SK-N-SH treated with all-trans-retinoic acid at 6 μM for 48 hours (cell line): ENCODE results near the gene RREB1.

Experiments used
- ATAC-seq: fragments of 200-7000 bp; cut with Tn5 transposase; 3 replicates; pipeline ENCODE4 v1.9.1; 2020; ENCODE audit warnings: mild to moderate bottlenecking, moderate library complexity
- ARNTL ChIP-seq: fragments of 450-650 bp; formaldehyde crosslinking; IDR thresholded peaks from 2 replicates; pipeline ENCODE4 v1.5.0; 2020; ENCODE audit warnings: low read depth, mild to moderate bottlenecking, moderate library complexity, borderline replicate concordance
- BACH2 ChIP-seq: fragments of 250-450 bp; sonication (Bioruptor Pico); IDR thresholded peaks from 2 replicates; pipeline ENCODE4 v1.9.0; 2021; ENCODE audit warnings: mild to moderate bottlenecking, borderline replicate concordance
- CREB5 ChIP-seq: fragments of 250-450 bp; sonication (Bioruptor Pico); IDR thresholded peaks from 2 replicates; pipeline ENCODE4 v1.5.1; 2020; ENCODE audit warnings: low read depth, mild to moderate bottlenecking, moderate library complexity
- CSDC2 ChIP-seq: fragments of 250-450 bp; sonication (Bioruptor Pico); IDR thresholded peaks from 2 replicates; pipeline ENCODE4 v1.5.0; 2020; ENCODE audit warnings: mild to moderate bottlenecking, moderate library complexity
- ISL1 ChIP-seq: fragments of 250-450 bp; sonication (Bioruptor Pico); IDR thresholded peaks from 2 replicates; pipeline ENCODE4 v2.1.2; 2022; ENCODE audit warnings: mild to moderate bottlenecking, moderate library complexity
- OSR1 ChIP-seq: fragments of 250-450 bp; sonication (Bioruptor Pico); IDR thresholded peaks from 2 replicates; pipeline ENCODE4 v1.8.0; 2022; ENCODE audit warnings: moderate library complexity, mild to moderate bottlenecking, inconsistent platforms
- TCF4 ChIP-seq: fragments of 250-450 bp; sonication (Bioruptor Pico); IDR thresholded peaks from 2 replicates; pipeline ENCODE4 v1.8.0; 2021; ENCODE audit warnings: mild to moderate bottlenecking, moderate library complexity, borderline replicate concordance
- TOX ChIP-seq: fragments of 250-450 bp; sonication (Bioruptor Pico); IDR thresholded peaks from 2 replicates; pipeline ENCODE4 v1.8.0; 2021; ENCODE audit warnings: mild to moderate bottlenecking, moderate library complexity, borderline replicate concordance
- TSHZ2 ChIP-seq: fragments of 250-450 bp; sonication (Bioruptor Pico); IDR thresholded peaks from 2 replicates; pipeline ENCODE4 v1.5.0; 2020; ENCODE audit warnings: mild to moderate bottlenecking, moderate library complexity
- ZC3H10 ChIP-seq: fragments of 250-450 bp; sonication (Bioruptor Pico); IDR thresholded peaks from 2 replicates; pipeline ENCODE4 v1.5.1; 2021; ENCODE audit warnings: mild to moderate bottlenecking, moderate library complexity
- ZFP30 ChIP-seq: fragments of 450-650 bp; formaldehyde crosslinking; IDR thresholded peaks from 2 replicates; pipeline ENCODE4 v1.5.0; 2022; ENCODE audit warnings: mild to moderate bottlenecking, moderate library complexity
- ZNF565 ChIP-seq: fragments of 450-650 bp; formaldehyde crosslinking; conservative IDR thresholded peaks from 2 replicates; pipeline ENCODE4 v1.5.0; 2020; ENCODE audit warnings: low read depth, mild to moderate bottlenecking, moderate library complexity
- ZNF70 ChIP-seq: fragments of 450-650 bp; formaldehyde crosslinking; IDR thresholded peaks from 2 replicates; pipeline ENCODE4 v1.5.0; 2020; ENCODE audit warnings: mild to moderate bottlenecking, moderate library complexity
- ZNF8 ChIP-seq: fragments of 450-650 bp; formaldehyde crosslinking; IDR thresholded peaks from 2 replicates; pipeline ENCODE4 v1.5.0; 2020; ENCODE audit warnings: mild to moderate bottlenecking, moderate library complexity
- TF ChIP-seq, protein P1 (sequence below): fragments of 250-450 bp; sonication (Bioruptor Pico); IDR thresholded peaks from 2 replicates; pipeline ENCODE4 v1.8.0; 2021; ENCODE audit warnings: low read depth, mild to moderate bottlenecking, moderate library complexity, borderline replicate concordance
- TF ChIP-seq, protein P2 (sequence below): fragments of 250-450 bp; sonication (Bioruptor Pico); IDR thresholded peaks from 2 replicates; pipeline ENCODE4 v1.8.0; 2020; ENCODE audit warnings: mild to moderate bottlenecking, moderate library complexity, borderline replicate concordance
- TF ChIP-seq, protein P3 (sequence below): fragments of 250-450 bp; sonication (Bioruptor Pico); IDR thresholded peaks from 2 replicates; pipeline ENCODE4 v1.5.1; 2021; ENCODE audit warnings: mild to moderate bottlenecking, moderate library complexity

Gene RREB1

DNA sequence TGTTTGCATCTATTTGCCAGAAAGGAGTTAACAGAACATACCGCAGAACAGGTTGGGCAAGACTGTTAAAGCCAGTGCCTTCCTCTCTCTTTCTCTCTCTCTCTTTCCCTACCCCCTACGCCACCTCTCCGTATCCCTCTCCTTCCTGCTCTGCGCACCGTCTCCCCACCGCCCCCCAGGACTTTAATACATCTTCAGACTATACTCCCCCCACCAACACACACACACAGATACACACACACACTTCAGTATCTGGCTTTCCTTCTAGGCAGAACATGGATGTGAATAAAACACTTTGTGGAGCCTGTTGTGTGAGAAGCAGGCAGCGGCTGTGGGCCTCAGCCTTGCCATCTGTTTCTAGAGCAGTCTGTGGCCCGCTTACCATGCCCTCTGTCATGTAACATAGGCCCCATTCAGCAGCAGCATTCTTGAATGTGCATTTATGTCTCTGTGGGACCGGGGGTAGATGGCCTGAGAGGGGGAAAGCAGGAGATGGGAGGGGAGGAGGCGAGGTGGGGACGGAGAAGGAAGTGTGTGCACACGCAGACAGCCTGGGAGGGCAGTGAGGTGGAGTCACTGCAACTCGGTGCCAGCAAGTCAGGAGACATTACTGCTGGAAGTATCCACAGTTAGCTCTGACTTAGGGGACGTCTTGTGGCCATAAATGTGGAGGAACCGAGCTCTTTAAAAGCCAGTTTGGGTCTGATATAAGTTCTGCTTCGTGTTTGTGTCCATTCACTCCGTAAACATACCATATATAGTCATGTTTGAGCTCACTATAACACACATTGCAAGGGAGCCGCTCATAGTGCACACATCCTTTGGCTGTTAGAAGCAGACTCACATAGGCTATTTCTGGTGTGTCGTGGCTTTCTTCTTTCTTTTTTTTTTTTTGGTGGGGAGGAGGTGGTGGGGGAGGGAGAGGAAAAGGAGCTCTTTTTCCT, 38.4 kb downstream of the RREB1 start:
- ATAC-seq, result peak; percentile 85
- TF ChIP-seq ARNTL (CRISPR knock-in tag), result no peak
- TF ChIP-seq CREB5 (CRISPR knock-in tag), result no peak

DNA sequence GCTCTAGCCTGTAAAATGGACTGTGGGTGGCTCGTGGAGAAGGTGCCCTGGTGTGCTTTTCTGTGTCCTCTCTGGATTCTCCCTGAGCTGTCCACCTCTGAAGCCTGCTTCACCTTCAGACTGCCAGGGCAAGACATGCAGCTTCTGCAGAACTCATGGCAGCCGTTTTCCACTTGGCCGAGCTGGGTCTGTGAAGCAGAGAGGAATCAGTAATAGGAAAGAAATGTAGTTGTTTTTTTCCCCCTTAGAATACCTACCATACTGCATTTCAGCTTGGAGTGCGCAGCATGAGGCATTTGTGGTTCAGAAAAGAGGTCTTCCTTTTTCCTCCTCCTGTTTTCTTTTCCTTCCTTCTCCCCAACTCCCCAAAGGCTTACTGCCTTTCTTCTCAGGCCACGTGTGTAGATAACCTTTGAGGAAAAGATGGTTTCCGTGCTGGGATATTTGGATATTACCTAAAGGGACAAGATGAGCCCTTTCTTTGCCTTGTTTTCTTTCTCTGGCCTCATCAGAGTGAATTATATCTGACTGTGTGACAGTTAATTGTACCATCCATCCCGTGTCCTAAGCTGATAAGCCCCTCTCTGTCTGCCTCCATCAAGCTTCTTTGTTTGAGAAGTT, 39.4 kb downstream of the RREB1 start:
- peak; percentile 34 for ATAC-seq
- TF ChIP-seq, protein P1, sequence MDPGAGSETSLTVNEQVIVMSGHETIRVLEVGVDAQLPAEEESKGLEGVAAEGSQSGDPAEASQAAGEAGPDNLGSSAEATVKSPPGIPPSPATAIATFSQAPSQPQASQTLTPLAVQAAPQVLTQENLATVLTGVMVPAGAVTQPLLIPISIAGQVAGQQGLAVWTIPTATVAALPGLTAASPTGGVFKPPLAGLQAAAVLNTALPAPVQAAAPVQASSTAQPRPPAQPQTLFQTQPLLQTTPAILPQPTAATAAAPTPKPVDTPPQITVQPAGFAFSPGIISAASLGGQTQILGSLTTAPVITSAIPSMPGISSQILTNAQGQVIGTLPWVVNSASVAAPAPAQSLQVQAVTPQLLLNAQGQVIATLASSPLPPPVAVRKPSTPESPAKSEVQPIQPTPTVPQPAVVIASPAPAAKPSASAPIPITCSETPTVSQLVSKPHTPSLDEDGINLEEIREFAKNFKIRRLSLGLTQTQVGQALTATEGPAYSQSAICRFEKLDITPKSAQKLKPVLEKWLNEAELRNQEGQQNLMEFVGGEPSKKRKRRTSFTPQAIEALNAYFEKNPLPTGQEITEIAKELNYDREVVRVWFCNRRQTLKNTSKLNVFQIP, result no peak
- no peak for TF ChIP-seq ZC3H10 (CRISPR knock-in tag)
- no peak for TF ChIP-seq ZNF70
- no peak for TF ChIP-seq CREB5 (CRISPR knock-in tag)
- TF ChIP-seq, protein P2, sequence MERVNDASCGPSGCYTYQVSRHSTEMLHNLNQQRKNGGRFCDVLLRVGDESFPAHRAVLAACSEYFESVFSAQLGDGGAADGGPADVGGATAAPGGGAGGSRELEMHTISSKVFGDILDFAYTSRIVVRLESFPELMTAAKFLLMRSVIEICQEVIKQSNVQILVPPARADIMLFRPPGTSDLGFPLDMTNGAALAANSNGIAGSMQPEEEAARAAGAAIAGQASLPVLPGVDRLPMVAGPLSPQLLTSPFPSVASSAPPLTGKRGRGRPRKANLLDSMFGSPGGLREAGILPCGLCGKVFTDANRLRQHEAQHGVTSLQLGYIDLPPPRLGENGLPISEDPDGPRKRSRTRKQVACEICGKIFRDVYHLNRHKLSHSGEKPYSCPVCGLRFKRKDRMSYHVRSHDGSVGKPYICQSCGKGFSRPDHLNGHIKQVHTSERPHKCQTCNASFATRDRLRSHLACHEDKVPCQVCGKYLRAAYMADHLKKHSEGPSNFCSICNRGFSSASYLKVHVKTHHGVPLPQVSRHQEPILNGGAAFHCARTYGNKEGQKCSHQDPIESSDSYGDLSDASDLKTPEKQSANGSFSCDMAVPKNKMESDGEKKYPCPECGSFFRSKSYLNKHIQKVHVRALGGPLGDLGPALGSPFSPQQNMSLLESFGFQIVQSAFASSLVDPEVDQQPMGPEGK (CRISPR knock-in tag), result no peak
- no peak for TF ChIP-seq ZFP30 (CRISPR knock-in tag)
- TF ChIP-seq CSDC2, result no peak
- TF ChIP-seq, protein P3, sequence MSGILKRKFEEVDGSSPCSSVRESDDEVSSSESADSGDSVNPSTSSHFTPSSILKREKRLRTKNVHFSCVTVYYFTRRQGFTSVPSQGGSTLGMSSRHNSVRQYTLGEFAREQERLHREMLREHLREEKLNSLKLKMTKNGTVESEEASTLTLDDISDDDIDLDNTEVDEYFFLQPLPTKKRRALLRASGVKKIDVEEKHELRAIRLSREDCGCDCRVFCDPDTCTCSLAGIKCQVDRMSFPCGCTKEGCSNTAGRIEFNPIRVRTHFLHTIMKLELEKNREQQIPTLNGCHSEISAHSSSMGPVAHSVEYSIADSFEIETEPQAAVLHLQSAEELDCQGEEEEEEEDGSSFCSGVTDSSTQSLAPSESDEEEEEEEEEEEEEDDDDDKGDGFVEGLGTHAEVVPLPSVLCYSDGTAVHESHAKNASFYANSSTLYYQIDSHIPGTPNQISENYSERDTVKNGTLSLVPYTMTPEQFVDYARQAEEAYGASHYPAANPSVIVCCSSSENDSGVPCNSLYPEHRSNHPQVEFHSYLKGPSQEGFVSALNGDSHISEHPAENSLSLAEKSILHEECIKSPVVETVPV (CRISPR knock-in tag), result no peak
- no peak for TF ChIP-seq ZNF565 (CRISPR knock-in tag)
- no peak for TF ChIP-seq ZNF8
- TF ChIP-seq OSR1 (CRISPR knock-in tag), result no peak
- no peak for TF ChIP-seq BACH2

- no peak for ATAC-seq
- no peak for TF ChIP-seq CREB5 (CRISPR knock-in tag)
- TF ChIP-seq TCF4, result no peak
- TF ChIP-seq TOX (CRISPR knock-in tag), result no peak
- no peak for TF ChIP-seq ZNF70
- no peak for TF ChIP-seq ARNTL (CRISPR knock-in tag)
- no peak for TF ChIP-seq ISL1
- TF ChIP-seq ZNF565 (CRISPR knock-in tag), result no peak
- TF ChIP-seq BACH2, result no peak
- TF ChIP-seq ZFP30 (CRISPR knock-in tag), result no peak
- no peak for TF ChIP-seq OSR1 (CRISPR knock-in tag)
- TF ChIP-seq TSHZ2 (CRISPR knock-in tag), result no peak
These were observed 40.5 kb downstream of the RREB1 start for GRCh38 chr6:7148100-7148822.
